ENCODE measurements around the gene PHLPP2.
"Not testable (repeated sequence)": the region's sequence is repeated elsewhere in the genome, so short reads cannot be mapped to it uniquely, and the experiment has no call there.

Gene PHLPP2

GRCh38 chr16:71610936-71611871 is 113.3 kb downstream of the PHLPP2 start:
- peak; percentile 69 to 73 for DNase-seq

- DNase-seq, result no peak
Observed at GRCh38 chr16:71610447-71610846, 114.1 kb downstream of the PHLPP2 start.

DNA sequence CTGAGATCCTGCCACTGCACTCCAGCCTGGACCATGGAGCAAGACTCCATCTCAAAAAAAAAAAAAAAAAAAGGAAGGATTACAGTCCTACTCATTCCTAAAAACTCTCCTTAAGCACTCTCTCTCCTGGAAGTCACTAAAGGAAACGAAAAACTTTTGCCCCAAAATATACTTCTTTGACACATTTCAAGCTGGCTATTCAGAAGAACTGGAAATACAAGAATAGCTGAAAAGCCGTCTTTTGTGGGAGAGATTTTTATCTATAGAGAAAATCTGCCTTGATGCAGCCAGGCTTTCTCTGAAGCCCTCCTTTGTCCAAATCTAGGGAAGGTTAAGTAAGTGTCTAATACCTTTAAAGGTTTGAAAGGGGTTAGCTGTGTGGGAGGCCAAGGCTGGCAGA is 115.4 kb downstream of the PHLPP2 start:
- DNase-seq, result no peak

DNA sequence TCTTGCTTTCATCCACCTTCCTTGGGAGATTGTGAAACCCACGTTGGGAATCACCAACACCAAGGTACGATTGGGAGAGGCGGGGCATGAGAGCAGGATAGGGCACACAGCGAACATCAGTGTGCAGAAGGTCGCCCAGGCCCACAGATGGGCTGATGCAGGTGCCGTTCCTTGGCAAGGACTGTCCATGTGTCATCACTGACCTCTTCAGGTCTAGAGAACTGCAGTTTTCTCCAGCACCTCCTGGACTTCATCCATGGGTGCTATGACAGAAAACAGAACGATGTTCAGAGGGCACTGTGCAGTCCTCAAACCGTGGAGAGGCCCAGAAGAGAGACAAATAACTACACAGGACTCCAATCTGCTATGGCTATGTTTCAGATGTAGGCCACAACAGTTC is 123.7 kb downstream of the PHLPP2 start:
- no peak for DNase-seq

DNA sequence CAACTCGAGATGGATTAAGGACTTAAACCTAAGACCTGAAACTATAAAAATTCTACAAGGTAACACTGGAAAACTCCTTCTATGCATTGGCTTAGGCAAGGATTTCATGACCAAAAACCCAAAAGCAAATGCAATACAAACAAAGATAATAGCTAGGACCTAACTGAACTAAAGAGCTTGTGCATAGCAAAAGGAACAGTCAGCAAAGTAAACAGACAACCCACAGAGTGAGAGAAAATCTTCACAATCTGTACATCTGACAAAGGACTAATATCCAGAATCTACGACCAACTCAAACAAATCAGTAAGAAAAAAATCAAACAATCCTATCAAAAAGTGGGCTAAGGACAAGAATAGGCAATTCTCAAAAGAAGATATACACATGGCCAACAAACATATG is 126.1 kb downstream of the PHLPP2 start:
- DNase-seq, result not testable (repeated sequence)

DNA sequence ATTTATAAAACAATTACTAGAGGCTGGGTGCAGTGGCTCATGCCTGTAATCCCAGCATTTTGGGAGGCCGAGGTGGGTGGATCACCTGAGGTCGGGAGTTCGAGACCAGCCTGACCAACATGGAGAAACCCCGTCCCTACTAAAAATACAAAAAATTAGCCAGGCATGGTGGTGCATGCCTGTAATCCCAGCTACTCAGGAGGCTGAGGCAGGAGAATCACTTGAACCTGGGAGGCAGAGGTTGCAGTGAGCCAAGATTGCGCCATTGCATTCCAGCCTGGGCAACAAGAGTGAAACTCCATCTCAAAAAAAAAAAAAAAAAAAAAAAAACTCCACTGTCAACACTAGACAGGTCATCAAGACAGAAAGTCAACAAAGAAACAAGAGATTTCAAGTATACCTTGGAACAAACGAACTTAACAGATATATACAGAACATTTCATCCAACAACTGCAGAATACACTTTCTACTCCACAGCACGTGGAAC is 129.1 kb downstream of the PHLPP2 start:
- DNase-seq, result not testable (repeated sequence)

Data from activated CD4-positive, alpha-beta T cell treated with anti-CD3 and anti-CD28 coated beads for 4 hours (primary cell).